Esophagus squamous epithelium (tissue), 4 donors: ENCODE data around the gene NRK.
"Not testable (repeated sequence)": the region's sequence is repeated elsewhere in the genome, so short reads cannot be mapped to it uniquely, and the experiment has no call there.

Source experiments
- POLR2A ChIP-seq, 4 donors: fragments of 450-650 bp; IDR thresholded peaks; one replicate each; pipeline ENCODE4 v1.6.1; 2017; ENCODE audit warnings: antibody characterized with exemption in 4 of 4, mild to moderate bottlenecking in 4 of 4, moderate library complexity in 3 of 4
- TF ChIP-seq, protein P1 (sequence below), 6 experiments: fragments of 450-650 bp in 4 of 6; fragments of 200-600 bp in 2 of 6; sonication (generic) in 2 of 6; IDR thresholded peaks; one replicate each; pipeline ENCODE4 v1.5.1; 2016 to 2019; ENCODE audit warnings: antibody characterized with exemption in 6 of 6, mild to moderate bottlenecking in 4 of 6, moderate library complexity in 4 of 6

GRCh38 chrX:105850100-105850499, 27.8 kb downstream of the NRK start:
- not testable (repeated sequence) for TF ChIP-seq POLR2A (IDR thresholded peaks at IDR 0.05)
- TF ChIP-seq, protein P1, sequence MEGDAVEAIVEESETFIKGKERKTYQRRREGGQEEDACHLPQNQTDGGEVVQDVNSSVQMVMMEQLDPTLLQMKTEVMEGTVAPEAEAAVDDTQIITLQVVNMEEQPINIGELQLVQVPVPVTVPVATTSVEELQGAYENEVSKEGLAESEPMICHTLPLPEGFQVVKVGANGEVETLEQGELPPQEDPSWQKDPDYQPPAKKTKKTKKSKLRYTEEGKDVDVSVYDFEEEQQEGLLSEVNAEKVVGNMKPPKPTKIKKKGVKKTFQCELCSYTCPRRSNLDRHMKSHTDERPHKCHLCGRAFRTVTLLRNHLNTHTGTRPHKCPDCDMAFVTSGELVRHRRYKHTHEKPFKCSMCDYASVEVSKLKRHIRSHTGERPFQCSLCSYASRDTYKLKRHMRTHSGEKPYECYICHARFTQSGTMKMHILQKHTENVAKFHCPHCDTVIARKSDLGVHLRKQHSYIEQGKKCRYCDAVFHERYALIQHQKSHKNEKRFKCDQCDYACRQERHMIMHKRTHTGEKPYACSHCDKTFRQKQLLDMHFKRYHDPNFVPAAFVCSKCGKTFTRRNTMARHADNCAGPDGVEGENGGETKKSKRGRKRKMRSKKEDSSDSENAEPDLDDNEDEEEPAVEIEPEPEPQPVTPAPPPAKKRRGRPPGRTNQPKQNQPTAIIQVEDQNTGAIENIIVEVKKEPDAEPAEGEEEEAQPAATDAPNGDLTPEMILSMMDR (IDR thresholded peaks at IDR 0.05), result not testable (repeated sequence)
